Smooth muscle cell (in vitro differentiated cells): ENCODE measurements around the gene DCLK2. TPM values are rescaled to one million over a fixed set of nuclear protein-coding genes. Genes with fewer than 3 reads are reported as not detected.

Experiments used
- DNase-seq: peaks from one replicate; lab custom pipeline; 2025; ENCODE audit not compliant: unreplicated experiment; lab: John Stamatoyannopoulos, UW
- H2AFZ ChIP-seq: fragments of 200-600 bp; sonication (generic); 2 replicates; pipeline ENCODE4 v1.6.0; 2016; ENCODE audit warnings: antibody characterized with exemption, low read depth, mild to moderate bottlenecking
- H3F3A ChIP-seq: fragments of 200-600 bp; sonication (generic); 2 replicates; pipeline ENCODE4 v1.6.0; 2017; ENCODE audit warnings: antibody characterized with exemption, low read depth
- H3K27ac ChIP-seq: fragments of 200-600 bp; sonication (generic); 2 replicates; pipeline ENCODE4 v1.5.1; 2016; ENCODE audit warnings: low read depth, mild to moderate bottlenecking
- H3K27me3 ChIP-seq: fragments of 200-600 bp; sonication (generic); 2 replicates; pipeline ENCODE4 v1.6.1; 2016; ENCODE audit warnings: low read depth, mild to moderate bottlenecking
- H3K36me3 ChIP-seq: fragments of 200-600 bp; sonication (generic); 2 replicates; pipeline ENCODE4 v1.5.1; 2016; ENCODE audit warnings: low read depth
- H3K4me1 ChIP-seq: fragments of 200-600 bp; sonication (generic); 2 replicates; pipeline ENCODE4 v1.5.1; 2016; ENCODE audit warnings: low read depth
- H3K4me2 ChIP-seq: fragments of 200-600 bp; sonication (generic); 2 replicates; pipeline ENCODE4 v1.6.0; 2016; ENCODE audit warnings: mild to moderate bottlenecking
- H3K4me3 ChIP-seq: fragments of 200-600 bp; sonication (generic); 2 replicates; pipeline ENCODE4 v1.5.1; 2016; ENCODE audit warnings: mild to moderate bottlenecking
- H3K79me2 ChIP-seq: fragments of 200-600 bp; sonication (generic); 2 replicates; pipeline ENCODE4 v1.6.0; 2016; ENCODE audit warnings: low read depth, mild to moderate bottlenecking
- H3K9ac ChIP-seq: fragments of 200-600 bp; sonication (generic); 2 replicates; pipeline ENCODE4 v1.6.0; 2016; ENCODE audit warnings: low read depth
- H3K9me3 ChIP-seq: fragments of 200-600 bp; sonication (generic); replicated peaks from 2 replicates; pipeline ENCODE4 v1.5.1; 2016; ENCODE audit warnings: low read depth
- H4K20me1 ChIP-seq: fragments of 200-600 bp; sonication (generic); 2 replicates; pipeline ENCODE4 v1.6.0; 2016; ENCODE audit warnings: low read depth
- WGBS: methylation state at CpG from one replicate; pipeline ENCODE4 v1.1.7; 2016; ENCODE audit warnings: low lambda C conversion rate; 5-methylcytosine and 5-hydroxymethylcytosine counted together
- polyA plus RNA-seq: library from polyadenylated mRNA; unstranded; fragments of >200 nt; fragmentation: Nextera tagmentation; extraction: Ambion mirVana; gene quantifications from 2 replicates; pipeline ENCODE4 v1.2.1, GENCODE V29; 2016
- total RNA-seq: library from RNA; depleted of rRNA; stranded (reverse); fragments of >200 nt; gene quantifications from 2 replicates; pipeline ENCODE4 v1.2.3, GENCODE V29; 2014
- TF ChIP-seq, protein P1 (sequence below): fragments of 200-600 bp; sonication (generic); IDR thresholded peaks from 2 replicates; pipeline ENCODE4 v1.5.1; 2017; ENCODE audit warnings: borderline replicate concordance, mild to moderate bottlenecking, antibody characterized with exemption; ENCODE audit not compliant: insufficient read depth, poor library complexity, severe bottlenecking

DCLK2 gene
- total and polyA plus RNA-seq, 2 experiments from 2014 or later = 1.3 to 4.8 TPM

DNA sequence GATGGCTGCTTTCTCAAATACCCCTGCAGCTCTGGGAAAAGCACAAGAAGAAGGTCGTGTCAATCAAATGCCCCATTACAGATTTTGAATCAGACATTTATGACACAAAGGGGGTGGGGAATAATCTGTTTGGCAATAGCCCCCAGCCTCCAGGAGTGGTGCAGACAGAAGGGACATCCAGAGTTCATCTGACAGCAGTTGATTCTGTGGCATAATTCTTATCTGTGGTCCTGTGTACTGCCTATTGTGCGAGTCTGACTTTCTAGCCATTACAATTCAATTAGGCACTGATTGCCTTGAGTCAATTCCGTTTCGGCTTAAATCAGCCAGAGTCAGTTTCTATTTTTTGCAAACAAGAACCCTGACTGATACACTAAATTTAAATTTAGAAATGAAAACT is 28.6 kb upstream of the DCLK2 start:
- DNase-seq = no peak
- no peak overlapping the region for H2AFZ ChIP-seq
- H3K4me3 ChIP-seq = no peak overlapping the region
- H3K9me3 ChIP-seq = no peaks in the 10 kb centered on the region
- H3K9ac ChIP-seq = no peak overlapping the region
- TF ChIP-seq, protein P1, sequence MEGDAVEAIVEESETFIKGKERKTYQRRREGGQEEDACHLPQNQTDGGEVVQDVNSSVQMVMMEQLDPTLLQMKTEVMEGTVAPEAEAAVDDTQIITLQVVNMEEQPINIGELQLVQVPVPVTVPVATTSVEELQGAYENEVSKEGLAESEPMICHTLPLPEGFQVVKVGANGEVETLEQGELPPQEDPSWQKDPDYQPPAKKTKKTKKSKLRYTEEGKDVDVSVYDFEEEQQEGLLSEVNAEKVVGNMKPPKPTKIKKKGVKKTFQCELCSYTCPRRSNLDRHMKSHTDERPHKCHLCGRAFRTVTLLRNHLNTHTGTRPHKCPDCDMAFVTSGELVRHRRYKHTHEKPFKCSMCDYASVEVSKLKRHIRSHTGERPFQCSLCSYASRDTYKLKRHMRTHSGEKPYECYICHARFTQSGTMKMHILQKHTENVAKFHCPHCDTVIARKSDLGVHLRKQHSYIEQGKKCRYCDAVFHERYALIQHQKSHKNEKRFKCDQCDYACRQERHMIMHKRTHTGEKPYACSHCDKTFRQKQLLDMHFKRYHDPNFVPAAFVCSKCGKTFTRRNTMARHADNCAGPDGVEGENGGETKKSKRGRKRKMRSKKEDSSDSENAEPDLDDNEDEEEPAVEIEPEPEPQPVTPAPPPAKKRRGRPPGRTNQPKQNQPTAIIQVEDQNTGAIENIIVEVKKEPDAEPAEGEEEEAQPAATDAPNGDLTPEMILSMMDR = no peak
- no peaks in the 10 kb centered on the region for H3K79me2 ChIP-seq
- H3K27me3 ChIP-seq = no peaks in the 10 kb centered on the region
- no peak overlapping the region for H3K27ac ChIP-seq
- H3K36me3 ChIP-seq = no peaks in the 10 kb centered on the region
- H3K4me2 ChIP-seq = no peak overlapping the region
- H4K20me1 ChIP-seq = no peaks in the 10 kb centered on the region
- no peaks in the 10 kb centered on the region for H3F3A ChIP-seq
- H3K4me1 ChIP-seq = no peaks in the 10 kb centered on the region
- 94% methylated on average over 4 of the region's 4 CpGs for WGBS

DNA sequence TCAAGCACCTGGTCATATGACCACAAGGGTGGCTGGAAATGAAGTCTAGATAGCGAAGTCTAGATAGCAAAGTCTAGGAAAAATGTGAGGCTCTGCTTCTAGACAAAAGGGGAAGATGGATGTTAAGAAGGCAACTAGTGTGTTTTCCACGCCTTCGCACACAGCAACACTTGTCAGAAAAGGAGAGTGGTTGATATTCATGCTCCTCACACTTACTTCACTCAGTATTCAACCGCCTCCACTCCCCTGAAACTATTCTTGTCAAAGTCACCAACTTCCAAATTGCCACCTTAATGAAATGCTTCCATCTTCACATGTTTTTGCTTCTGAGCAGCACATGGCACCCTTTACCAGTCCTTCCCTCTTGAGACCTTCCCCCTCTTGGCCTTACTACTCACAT is 27.7 kb upstream of the DCLK2 start:
- H3K4me1 ChIP-seq = no peaks in the 10 kb centered on the region
- H3K9ac ChIP-seq = no peak overlapping the region
- H3F3A ChIP-seq = no peaks in the 10 kb centered on the region
- TF ChIP-seq, protein P1 = no peak
- no peak overlapping the region for H3K4me2 ChIP-seq
- no peak overlapping the region for H3K4me3 ChIP-seq
- H2AFZ ChIP-seq = no peak overlapping the region
- H3K79me2 ChIP-seq = no peaks in the 10 kb centered on the region
- WGBS = 96% methylated on average over 4 of the region's 4 CpGs
- no peaks in the 10 kb centered on the region for H4K20me1 ChIP-seq
- no peak for DNase-seq
- no peaks in the 10 kb centered on the region for H3K9me3 ChIP-seq
- H3K36me3 ChIP-seq = no peaks in the 10 kb centered on the region
- no peaks in the 10 kb centered on the region for H3K27me3 ChIP-seq
- H3K27ac ChIP-seq = no peak overlapping the region

DNA sequence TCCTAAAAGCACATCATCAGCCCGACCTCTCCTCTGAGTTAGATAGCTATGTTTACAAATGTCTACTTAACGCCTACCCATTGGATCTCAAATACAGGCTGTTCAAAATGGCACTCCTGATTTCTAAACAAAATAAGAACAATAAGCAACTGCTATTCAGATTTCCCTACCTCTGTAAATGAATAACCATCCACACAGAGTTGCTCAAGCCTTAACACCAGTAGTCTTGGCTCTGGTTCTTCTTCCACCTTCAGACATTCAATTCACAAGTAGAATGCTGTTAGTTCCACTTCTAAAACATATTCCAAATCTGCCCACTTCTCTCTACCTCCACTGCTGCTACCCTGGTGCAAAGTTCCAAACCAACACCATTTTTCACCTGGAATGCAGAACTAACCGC is 27.1 kb upstream of the DCLK2 start:
- Histone ChIP-seq H3K4me3 (no peak overlapping the region), H3K79me2 (no peaks in the 10 kb centered on the region), H3K27me3 (no peaks in the 10 kb centered on the region), H3K36me3 (no peaks in the 10 kb centered on the region), H3F3A (no peaks in the 10 kb centered on the region), H2AFZ (no peak overlapping the region), H3K9ac (no peak overlapping the region), H3K9me3 (no peaks in the 10 kb centered on the region), H3K4me1 (no peaks in the 10 kb centered on the region), H3K4me2 (no peak overlapping the region), H4K20me1 (no peaks in the 10 kb centered on the region), H3K27ac (no peak overlapping the region)
- WGBS = 89% methylated on average over 3 of the region's 3 CpGs
- DNase-seq = no peak
- TF ChIP-seq, protein P1 = no peak

DNA sequence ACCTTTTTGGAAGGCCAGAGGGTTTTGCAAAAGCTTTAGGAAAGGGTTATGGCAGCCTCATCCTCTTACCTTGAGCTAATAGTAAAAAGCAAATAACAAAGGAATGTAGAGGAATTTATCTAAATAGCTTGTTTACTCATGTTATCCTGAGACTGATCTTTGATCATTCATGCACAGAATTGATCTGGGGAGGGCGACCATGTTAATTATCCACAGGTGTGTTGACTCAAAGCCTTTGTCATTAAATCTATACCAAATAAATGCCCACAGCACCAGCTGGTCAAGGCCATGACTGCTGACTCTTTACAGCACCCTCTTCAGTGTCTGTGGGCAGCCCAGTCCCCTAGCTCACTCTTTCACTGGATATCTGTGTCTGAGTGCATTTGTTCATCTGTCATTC is 22.8 kb upstream of the DCLK2 start:
- no peaks in the 10 kb centered on the region for H3K4me1 ChIP-seq
- no peaks in the 10 kb centered on the region for H3K27me3 ChIP-seq
- H3K9ac ChIP-seq = no peak overlapping the region
- DNase-seq = no peak
- H4K20me1 ChIP-seq = no peaks in the 10 kb centered on the region
- no peak overlapping the region for H3K4me2 ChIP-seq
- H3K4me3 ChIP-seq = no peak overlapping the region
- no peaks in the 10 kb centered on the region for H3K9me3 ChIP-seq
- H2AFZ ChIP-seq = no peak overlapping the region
- 92% methylated on average over 1 of the region's 1 CpG for WGBS
- TF ChIP-seq, protein P1 = no peak
- no peak overlapping the region for H3K27ac ChIP-seq
- H3F3A ChIP-seq = no peaks in the 10 kb centered on the region
- no peaks in the 10 kb centered on the region for H3K36me3 ChIP-seq
- no peaks in the 10 kb centered on the region for H3K79me2 ChIP-seq
